ENCODE data around the gene FUT2. TPM values are rescaled to one million over a fixed set of nuclear protein-coding genes. Genes with fewer than 3 reads are reported as not detected.

The FUT2 gene
- total and polyA plus RNA-seq, 10 of the 15 experiments (the other 5 are each of a cell fraction or from before 2014, with no cell fraction given): 0.02 to 0.13 (median 0.07) TPM; not detected in 7

DNA sequence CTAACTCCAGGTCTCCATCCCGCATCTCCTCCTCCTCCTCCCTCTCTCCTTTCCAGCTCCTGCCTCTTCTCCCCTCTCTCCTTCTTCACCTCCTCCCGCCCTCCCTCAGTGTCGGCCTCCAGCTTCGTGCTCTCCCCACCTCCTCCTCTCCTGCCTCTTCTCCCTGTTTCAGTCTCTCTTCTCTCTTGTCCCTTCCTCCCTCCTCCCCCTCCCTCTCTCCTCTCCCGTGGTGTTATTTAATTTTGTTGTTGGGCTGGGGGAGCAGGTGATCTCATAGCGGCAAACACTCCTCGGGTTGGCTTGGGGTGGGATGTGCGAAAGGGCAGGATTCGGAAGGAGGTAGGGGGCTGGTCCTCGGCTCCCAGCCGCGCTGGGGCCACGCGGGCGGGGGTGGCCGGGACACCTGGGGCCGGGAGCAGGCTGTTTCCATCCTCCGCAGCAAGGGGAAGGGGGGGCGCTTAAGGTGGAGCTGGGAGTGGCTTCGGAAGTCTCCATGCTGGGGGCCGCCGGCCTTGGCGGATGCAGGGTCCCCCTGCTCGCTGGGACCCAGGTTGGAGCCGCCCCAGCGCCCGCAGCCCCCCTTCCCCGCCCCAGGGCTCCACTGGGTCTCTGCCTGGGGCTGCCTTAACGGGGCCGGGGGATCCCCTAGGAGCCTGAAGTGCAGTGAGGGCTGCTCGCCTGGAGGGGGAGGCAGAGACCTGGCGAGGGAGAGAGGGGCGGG lies 49.6 kb upstream of the FUT2 start, which contains the start of gene CA11 (continued):
- TF ChIP-seq FOXM1 (IDR thresholded peaks at IDR 0.05; ENCODE audit: low read depth, low read length) (no peak), ZBED1 (IDR thresholded peaks at IDR 0.05; ENCODE audit: borderline replicate concordance) (no peak), RCOR1 (conservative IDR thresholded peaks at IDR 0.05; ENCODE audit: low read depth, low read length) (no peak), HDAC6 (IDR thresholded peaks at IDR 0.05; ENCODE audit: unreplicated experiment) (no peak), SMARCA5 (IDR thresholded peaks at IDR 0.05) (no peak), YBX1 (IDR thresholded peaks at IDR 0.05) (no peak), FOXK2 (IDR thresholded peaks at IDR 0.05) (no peak), TCF3 (IDR thresholded peaks at IDR 0.05; ENCODE audit: borderline replicate concordance, insufficient read depth, low read depth, low read length) (0 out of 2 replicates have a peak, but pooled peaks have one; percentile 21), EGR1 (IDR thresholded peaks at IDR 0.05; ENCODE audit: borderline replicate concordance in 1 of 2, low read depth in 2 of 2, low read length in 2 of 2) (peak in 1 of 2 experiments; percentile 54; a peak in 1 of 3 replicates), CREB1 (IDR thresholded peaks at IDR 0.05; ENCODE audit: low read depth) (no peak), RBBP5 (conservative IDR thresholded peaks at IDR 0.05) (no peak)
- TF ChIP-seq, protein P1, sequence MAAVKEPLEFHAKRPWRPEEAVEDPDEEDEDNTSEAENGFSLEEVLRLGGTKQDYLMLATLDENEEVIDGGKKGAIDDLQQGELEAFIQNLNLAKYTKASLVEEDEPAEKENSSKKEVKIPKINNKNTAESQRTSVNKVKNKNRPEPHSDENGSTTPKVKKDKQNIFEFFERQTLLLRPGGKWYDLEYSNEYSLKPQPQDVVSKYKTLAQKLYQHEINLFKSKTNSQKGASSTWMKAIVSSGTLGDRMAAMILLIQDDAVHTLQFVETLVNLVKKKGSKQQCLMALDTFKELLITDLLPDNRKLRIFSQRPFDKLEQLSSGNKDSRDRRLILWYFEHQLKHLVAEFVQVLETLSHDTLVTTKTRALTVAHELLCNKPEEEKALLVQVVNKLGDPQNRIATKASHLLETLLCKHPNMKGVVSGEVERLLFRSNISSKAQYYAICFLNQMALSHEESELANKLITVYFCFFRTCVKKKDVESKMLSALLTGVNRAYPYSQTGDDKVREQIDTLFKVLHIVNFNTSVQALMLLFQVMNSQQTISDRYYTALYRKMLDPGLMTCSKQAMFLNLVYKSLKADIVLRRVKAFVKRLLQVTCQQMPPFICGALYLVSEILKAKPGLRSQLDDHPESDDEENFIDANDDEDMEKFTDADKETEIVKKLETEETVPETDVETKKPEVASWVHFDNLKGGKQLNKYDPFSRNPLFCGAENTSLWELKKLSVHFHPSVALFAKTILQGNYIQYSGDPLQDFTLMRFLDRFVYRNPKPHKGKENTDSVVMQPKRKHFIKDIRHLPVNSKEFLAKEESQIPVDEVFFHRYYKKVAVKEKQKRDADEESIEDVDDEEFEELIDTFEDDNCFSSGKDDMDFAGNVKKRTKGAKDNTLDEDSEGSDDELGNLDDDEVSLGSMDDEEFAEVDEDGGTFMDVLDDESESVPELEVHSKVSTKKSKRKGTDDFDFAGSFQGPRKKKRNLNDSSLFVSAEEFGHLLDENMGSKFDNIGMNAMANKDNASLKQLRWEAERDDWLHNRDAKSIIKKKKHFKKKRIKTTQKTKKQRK (IDR thresholded peaks at IDR 0.05; ENCODE audit: low read depth, low read length): no peak
- TF ChIP-seq, protein P2, sequence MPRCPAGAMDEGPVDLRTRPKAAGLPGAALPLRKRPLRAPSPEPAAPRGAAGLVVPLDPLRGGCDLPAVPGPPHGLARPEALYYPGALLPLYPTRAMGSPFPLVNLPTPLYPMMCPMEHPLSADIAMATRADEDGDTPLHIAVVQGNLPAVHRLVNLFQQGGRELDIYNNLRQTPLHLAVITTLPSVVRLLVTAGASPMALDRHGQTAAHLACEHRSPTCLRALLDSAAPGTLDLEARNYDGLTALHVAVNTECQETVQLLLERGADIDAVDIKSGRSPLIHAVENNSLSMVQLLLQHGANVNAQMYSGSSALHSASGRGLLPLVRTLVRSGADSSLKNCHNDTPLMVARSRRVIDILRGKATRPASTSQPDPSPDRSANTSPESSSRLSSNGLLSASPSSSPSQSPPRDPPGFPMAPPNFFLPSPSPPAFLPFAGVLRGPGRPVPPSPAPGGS (IDR thresholded peaks at IDR 0.05; ENCODE audit: borderline replicate concordance, insufficient read depth, low read depth, low read length, poor library complexity, severe bottlenecking): no peak
- TF ChIP-seq, protein P3, sequence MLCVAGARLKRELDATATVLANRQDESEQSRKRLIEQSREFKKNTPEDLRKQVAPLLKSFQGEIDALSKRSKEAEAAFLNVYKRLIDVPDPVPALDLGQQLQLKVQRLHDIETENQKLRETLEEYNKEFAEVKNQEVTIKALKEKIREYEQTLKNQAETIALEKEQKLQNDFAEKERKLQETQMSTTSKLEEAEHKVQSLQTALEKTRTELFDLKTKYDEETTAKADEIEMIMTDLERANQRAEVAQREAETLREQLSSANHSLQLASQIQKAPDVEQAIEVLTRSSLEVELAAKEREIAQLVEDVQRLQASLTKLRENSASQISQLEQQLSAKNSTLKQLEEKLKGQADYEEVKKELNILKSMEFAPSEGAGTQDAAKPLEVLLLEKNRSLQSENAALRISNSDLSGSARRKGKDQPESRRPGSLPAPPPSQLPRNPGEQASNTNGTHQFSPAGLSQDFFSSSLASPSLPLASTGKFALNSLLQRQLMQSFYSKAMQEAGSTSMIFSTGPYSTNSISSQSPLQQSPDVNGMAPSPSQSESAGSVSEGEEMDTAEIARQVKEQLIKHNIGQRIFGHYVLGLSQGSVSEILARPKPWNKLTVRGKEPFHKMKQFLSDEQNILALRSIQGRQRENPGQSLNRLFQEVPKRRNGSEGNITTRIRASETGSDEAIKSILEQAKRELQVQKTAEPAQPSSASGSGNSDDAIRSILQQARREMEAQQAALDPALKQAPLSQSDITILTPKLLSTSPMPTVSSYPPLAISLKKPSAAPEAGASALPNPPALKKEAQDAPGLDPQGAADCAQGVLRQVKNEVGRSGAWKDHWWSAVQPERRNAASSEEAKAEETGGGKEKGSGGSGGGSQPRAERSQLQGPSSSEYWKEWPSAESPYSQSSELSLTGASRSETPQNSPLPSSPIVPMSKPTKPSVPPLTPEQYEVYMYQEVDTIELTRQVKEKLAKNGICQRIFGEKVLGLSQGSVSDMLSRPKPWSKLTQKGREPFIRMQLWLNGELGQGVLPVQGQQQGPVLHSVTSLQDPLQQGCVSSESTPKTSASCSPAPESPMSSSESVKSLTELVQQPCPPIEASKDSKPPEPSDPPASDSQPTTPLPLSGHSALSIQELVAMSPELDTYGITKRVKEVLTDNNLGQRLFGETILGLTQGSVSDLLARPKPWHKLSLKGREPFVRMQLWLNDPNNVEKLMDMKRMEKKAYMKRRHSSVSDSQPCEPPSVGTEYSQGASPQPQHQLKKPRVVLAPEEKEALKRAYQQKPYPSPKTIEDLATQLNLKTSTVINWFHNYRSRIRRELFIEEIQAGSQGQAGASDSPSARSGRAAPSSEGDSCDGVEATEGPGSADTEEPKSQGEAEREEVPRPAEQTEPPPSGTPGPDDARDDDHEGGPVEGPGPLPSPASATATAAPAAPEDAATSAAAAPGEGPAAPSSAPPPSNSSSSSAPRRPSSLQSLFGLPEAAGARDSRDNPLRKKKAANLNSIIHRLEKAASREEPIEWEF (IDR thresholded peaks at IDR 0.05; ENCODE audit: insufficient replicate concordance, low read depth, low read length): no peak
- TF ChIP-seq, protein P4, sequence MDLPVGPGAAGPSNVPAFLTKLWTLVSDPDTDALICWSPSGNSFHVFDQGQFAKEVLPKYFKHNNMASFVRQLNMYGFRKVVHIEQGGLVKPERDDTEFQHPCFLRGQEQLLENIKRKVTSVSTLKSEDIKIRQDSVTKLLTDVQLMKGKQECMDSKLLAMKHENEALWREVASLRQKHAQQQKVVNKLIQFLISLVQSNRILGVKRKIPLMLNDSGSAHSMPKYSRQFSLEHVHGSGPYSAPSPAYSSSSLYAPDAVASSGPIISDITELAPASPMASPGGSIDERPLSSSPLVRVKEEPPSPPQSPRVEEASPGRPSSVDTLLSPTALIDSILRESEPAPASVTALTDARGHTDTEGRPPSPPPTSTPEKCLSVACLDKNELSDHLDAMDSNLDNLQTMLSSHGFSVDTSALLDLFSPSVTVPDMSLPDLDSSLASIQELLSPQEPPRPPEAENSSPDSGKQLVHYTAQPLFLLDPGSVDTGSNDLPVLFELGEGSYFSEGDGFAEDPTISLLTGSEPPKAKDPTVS (IDR thresholded peaks at IDR 0.05; ENCODE audit: low read depth, low read length): no peak
- TF ChIP-seq, protein P5, sequence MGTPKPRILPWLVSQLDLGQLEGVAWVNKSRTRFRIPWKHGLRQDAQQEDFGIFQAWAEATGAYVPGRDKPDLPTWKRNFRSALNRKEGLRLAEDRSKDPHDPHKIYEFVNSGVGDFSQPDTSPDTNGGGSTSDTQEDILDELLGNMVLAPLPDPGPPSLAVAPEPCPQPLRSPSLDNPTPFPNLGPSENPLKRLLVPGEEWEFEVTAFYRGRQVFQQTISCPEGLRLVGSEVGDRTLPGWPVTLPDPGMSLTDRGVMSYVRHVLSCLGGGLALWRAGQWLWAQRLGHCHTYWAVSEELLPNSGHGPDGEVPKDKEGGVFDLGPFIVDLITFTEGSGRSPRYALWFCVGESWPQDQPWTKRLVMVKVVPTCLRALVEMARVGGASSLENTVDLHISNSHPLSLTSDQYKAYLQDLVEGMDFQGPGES (IDR thresholded peaks at IDR 0.05): no peak

Data from GM12878 (cell line).